HepG2 (cell line): ENCODE data around the gene NFE2L3. TPM values are rescaled to one million over a fixed set of nuclear protein-coding genes. Genes with fewer than 3 reads are reported as not detected.

Source experiments
- FOSL2 ChIP-seq: sonication (generic); formaldehyde crosslinking; IDR thresholded peaks from 2 replicates; pipeline ENCODE4 v1.4.0; 2020; ENCODE audit warnings: missing genetic modification reagents
- GATA4 ChIP-seq: sonication (generic); IDR thresholded peaks from 2 replicates; pipeline ENCODE4 v1.6.1; 2016; ENCODE audit warnings: antibody characterized with exemption, low read depth, borderline replicate concordance
- NFE2 ChIP-seq: sonication (generic); formaldehyde crosslinking; IDR thresholded peaks from 2 replicates; pipeline ENCODE4 v1.4.0; 2020; ENCODE audit warnings: missing genetic modification reagents
- NFIC ChIP-seq: IDR thresholded peaks from 2 replicates; pipeline ENCODE4 v1.6.1; 2012; ENCODE audit warnings: mild to moderate bottlenecking, low read length, inconsistent platforms
- NR2C2 ChIP-seq: sonication (generic); formaldehyde crosslinking; IDR thresholded peaks from 2 replicates; pipeline ENCODE4 v1.4.0; 2020; ENCODE audit warnings: missing genetic modification reagents, mild to moderate bottlenecking, moderate library complexity, borderline replicate concordance
- PRMT3 ChIP-seq: sonication (generic); formaldehyde crosslinking; IDR thresholded peaks from 2 replicates; pipeline ENCODE4 v1.8.1; 2022; ENCODE audit warnings: low read depth, mild to moderate bottlenecking, moderate library complexity, missing genetic modification reagents, borderline replicate concordance
- RFX5 ChIP-seq: IDR thresholded peaks from 2 replicates; pipeline ENCODE4 v1.6.1; 2011; ENCODE audit warnings: low read depth, low read length, improper control_type of control experiment
- STAT5B ChIP-seq: sonication (generic); formaldehyde crosslinking; IDR thresholded peaks from 2 replicates; pipeline ENCODE4 v1.4.0; 2020; ENCODE audit warnings: missing genetic modification reagents
- TBX3 ChIP-seq: fragments of 450-650 bp; IDR thresholded peaks from 2 replicates; pipeline ENCODE4 v1.6.1; 2017; ENCODE audit warnings: antibody characterized with exemption, mild to moderate bottlenecking, inconsistent platforms, borderline replicate concordance
- THAP11 ChIP-seq: IDR thresholded peaks from 2 replicates; pipeline ENCODE4 v1.6.1; 2016; ENCODE audit warnings: missing biosample characterization, missing genetic modification reagents
- ZBTB38 ChIP-seq: sonication (generic); formaldehyde crosslinking; IDR thresholded peaks from 2 replicates; pipeline ENCODE4 v1.5.1; 2020; ENCODE audit warnings: mild to moderate bottlenecking, missing genetic modification reagents
- ZIK1 ChIP-seq: sonication (generic); formaldehyde crosslinking; IDR thresholded peaks from 2 replicates; pipeline ENCODE4 v1.5.0; 2020; ENCODE audit warnings: mild to moderate bottlenecking, low read depth, missing genetic modification reagents, borderline replicate concordance
- ZNF441 ChIP-seq: sonication (generic); formaldehyde crosslinking; IDR thresholded peaks from 2 replicates; pipeline ENCODE4 v1.7.0; 2021; ENCODE audit warnings: missing genetic modification reagents, borderline replicate concordance
- ZNF570 ChIP-seq: sonication (generic); formaldehyde crosslinking; IDR thresholded peaks from 2 replicates; pipeline ENCODE4 v1.4.0; 2020; ENCODE audit warnings: mild to moderate bottlenecking, missing genetic modification reagents, borderline replicate concordance
- ZNF776 ChIP-seq: sonication (generic); formaldehyde crosslinking; IDR thresholded peaks from 2 replicates; pipeline ENCODE4 v1.4.0; 2020; ENCODE audit warnings: mild to moderate bottlenecking, missing genetic modification reagents
- ZNF780A ChIP-seq: sonication (generic); formaldehyde crosslinking; IDR thresholded peaks from 2 replicates; pipeline ENCODE4 v1.8.0; 2022; ENCODE audit warnings: mild to moderate bottlenecking, missing genetic modification reagents, moderate library complexity
- ZSCAN21 ChIP-seq: sonication (generic); formaldehyde crosslinking; IDR thresholded peaks from 2 replicates; pipeline ENCODE4 v1.8.0; 2022; ENCODE audit warnings: mild to moderate bottlenecking, missing genetic modification reagents, moderate library complexity, borderline replicate concordance
- ZSCAN29 ChIP-seq: sonication (generic); formaldehyde crosslinking; conservative IDR thresholded peaks from 2 replicates; pipeline ENCODE4 v1.4.0; 2020; ENCODE audit warnings: mild to moderate bottlenecking, missing genetic modification reagents
- polyA plus RNA-seq, 8 experiments: library from polyadenylated mRNA; depleted of rRNA in 3 of 8; stranded (reverse) in 7 of 8; unstranded in 1 of 8; fragments of >200 nt; fragmentation: Illumina TruSeq in 4 of 8; extraction: Trizol in 4 of 8; gene quantifications; 2 replicates each; pipeline versions ENCODE4 v1.2.1 to v1.2.3, GENCODE V29; 2011 to 2016; ENCODE audit warnings: low read depth in 4 of 8, missing spikeins in 1 of 8, mixed read lengths in 1 of 8; ENCODE audit not compliant: insufficient read depth in 1 of 8
- total RNA-seq, 5 experiments: library from RNA; depleted of rRNA; stranded (reverse); fragments of >200 nt; fragmentation: Illumina TruSeq; extraction: Trizol; gene quantifications; 2 replicates each; pipeline ENCODE4 v1.2.3, GENCODE V29; 2016; ENCODE audit warnings: low read depth in 1 of 5
- TF ChIP-seq, protein P1 (sequence below): sonication (generic); formaldehyde crosslinking; IDR thresholded peaks from 2 replicates; pipeline ENCODE4 v1.8.0; 2022; ENCODE audit warnings: low read depth, missing genetic modification reagents
- TF ChIP-seq, protein P2 (sequence below): sonication (generic); formaldehyde crosslinking; IDR thresholded peaks from 2 replicates; pipeline ENCODE4 v1.8.0; 2022; ENCODE audit warnings: mild to moderate bottlenecking, missing genetic modification reagents, moderate library complexity
- TF ChIP-seq, protein P3 (sequence below): sonication (generic); formaldehyde crosslinking; IDR thresholded peaks from 2 replicates; pipeline ENCODE4 v1.4.0; 2020; ENCODE audit warnings: missing genetic modification reagents
- TF ChIP-seq, protein P4 (sequence below), 2 experiments: fragments of 450-650 bp in 1 of 2; sonication (generic) in 1 of 2; formaldehyde crosslinking; IDR thresholded peaks; 2 replicates each; pipeline versions ENCODE4 v1.5.0 to v1.8.0; 2020 to 2022; ENCODE audit warnings: mild to moderate bottlenecking in 1 of 2, missing genetic modification reagents in 1 of 2
- TF ChIP-seq, protein P5 (sequence below): IDR thresholded peaks from 2 replicates; pipeline ENCODE4 v1.6.1; 2016; ENCODE audit warnings: missing genetic modification reagents, missing compliant biosample characterization

Gene NFE2L3
- total and polyA plus RNA-seq, 2 of the 13 experiments (the other 11 are each of a cell fraction or from before 2014, with no cell fraction given), result 11.4 to 19.4 TPM

DNA sequence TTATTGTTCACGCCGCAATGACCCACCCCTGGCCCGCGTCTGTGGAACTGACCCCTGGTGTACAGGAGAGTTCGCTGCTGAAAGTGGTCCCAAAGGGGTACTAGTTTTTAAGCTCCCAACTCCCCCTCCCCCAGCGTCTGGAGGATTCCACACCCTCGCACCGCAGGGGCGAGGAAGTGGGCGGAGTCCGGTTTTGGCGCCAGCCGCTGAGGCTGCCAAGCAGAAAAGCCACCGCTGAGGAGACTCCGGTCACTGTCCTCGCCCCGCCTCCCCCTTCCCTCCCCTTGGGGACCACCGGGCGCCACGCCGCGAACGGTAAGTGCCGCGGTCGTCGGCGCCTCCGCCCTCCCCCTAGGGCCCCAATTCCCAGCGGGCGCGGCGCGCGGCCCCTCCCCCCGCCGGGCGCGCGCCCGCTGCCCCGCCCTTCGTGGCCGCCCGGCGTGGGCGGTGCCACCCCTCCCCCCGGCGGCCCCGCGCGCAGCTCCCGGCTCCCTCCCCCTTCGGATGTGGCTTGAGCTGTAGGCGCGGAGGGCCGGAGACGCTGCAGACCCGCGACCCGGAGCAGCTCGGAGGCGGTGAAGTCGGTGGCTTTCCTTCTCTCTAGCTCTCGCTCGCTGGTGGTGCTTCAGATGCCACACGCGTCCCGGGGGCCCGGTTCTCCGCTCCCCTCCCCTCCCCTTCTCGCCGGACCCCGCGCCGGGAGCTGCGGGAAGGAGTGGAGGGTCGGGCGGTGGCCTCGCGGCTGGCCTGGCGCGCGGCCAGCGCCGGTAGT is 49.4 kb downstream of the NFE2L3 start, which contains the start of gene CBX3 (continued):
- TF ChIP-seq NFIC (0 out of 2 replicates have a peak, but pooled peaks have one; percentile 18), PRMT3 (peak; percentile 78; the same call in 1 of the 2 replicates), TBX3 (0 out of 2 replicates have a peak, but pooled peaks have one; percentile 1), NR2C2 (CRISPR knock-in tag) (peak; percentile 16; the same call in 1 of the 2 replicates), ZNF570 (CRISPR knock-in tag) (0 out of 2 replicates have a peak, but pooled peaks have one; percentile 1), FOSL2 (CRISPR knock-in tag) (0 out of 2 replicates have a peak, but pooled peaks have one; percentile 30), ZNF780A (CRISPR knock-in tag) (peak; percentile 43; the same call in 1 of the 2 replicates), THAP11 (no peak; the same call in 1 of the 2 replicates), ZBTB38 (CRISPR knock-in tag) (0 out of 2 replicates have a peak, but pooled peaks have one; percentile 14), RFX5 (no peak), ZSCAN29 (CRISPR knock-in tag) (peak; percentile 26; the same call in 1 of the 2 replicates), NFE2 (no peak), ZIK1 (peak; percentile 23), ZNF776 (CRISPR knock-in tag) (0 out of 2 replicates have a peak, but pooled peaks have one; percentile 38), STAT5B (no peak), ZNF441 (0 out of 2 replicates have a peak, but pooled peaks have one; percentile 32), GATA4 (0 out of 2 replicates have a peak, but pooled peaks have one; percentile 54), ZSCAN21 (CRISPR knock-in tag) (peak; percentile 68; the same call in 1 of the 2 replicates)
- TF ChIP-seq, protein P1, sequence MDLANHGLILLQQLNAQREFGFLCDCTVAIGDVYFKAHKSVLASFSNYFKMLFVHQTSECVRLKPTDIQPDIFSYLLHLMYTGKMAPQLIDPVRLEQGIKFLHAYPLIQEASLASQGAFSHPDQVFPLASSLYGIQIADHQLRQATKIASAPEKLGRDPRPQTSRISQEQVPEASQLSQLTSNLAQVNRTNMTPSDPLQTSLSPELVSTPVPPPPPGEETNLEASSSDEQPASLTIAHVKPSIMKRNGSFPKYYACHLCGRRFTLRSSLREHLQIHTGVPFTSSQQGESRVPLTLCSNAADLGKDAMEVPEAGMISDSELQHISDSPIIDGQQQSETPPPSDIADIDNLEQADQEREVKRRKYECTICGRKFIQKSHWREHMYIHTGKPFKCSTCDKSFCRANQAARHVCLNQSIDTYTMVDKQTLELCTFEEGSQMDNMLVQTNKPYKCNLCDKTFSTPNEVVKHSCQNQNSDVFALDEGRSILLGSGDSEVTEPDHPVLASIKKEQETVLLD, result peak; percentile 79
- TF ChIP-seq, protein P2, sequence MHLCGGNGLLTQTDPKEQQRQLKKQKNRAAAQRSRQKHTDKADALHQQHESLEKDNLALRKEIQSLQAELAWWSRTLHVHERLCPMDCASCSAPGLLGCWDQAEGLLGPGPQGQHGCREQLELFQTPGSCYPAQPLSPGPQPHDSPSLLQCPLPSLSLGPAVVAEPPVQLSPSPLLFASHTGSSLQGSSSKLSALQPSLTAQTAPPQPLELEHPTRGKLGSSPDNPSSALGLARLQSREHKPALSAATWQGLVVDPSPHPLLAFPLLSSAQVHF (CRISPR knock-in tag), result peak; percentile 82
- TF ChIP-seq, protein P3, sequence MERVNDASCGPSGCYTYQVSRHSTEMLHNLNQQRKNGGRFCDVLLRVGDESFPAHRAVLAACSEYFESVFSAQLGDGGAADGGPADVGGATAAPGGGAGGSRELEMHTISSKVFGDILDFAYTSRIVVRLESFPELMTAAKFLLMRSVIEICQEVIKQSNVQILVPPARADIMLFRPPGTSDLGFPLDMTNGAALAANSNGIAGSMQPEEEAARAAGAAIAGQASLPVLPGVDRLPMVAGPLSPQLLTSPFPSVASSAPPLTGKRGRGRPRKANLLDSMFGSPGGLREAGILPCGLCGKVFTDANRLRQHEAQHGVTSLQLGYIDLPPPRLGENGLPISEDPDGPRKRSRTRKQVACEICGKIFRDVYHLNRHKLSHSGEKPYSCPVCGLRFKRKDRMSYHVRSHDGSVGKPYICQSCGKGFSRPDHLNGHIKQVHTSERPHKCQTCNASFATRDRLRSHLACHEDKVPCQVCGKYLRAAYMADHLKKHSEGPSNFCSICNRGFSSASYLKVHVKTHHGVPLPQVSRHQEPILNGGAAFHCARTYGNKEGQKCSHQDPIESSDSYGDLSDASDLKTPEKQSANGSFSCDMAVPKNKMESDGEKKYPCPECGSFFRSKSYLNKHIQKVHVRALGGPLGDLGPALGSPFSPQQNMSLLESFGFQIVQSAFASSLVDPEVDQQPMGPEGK (CRISPR knock-in tag), result peak; percentile 3; the same call in 1 of the 2 replicates
- TF ChIP-seq, protein P4, sequence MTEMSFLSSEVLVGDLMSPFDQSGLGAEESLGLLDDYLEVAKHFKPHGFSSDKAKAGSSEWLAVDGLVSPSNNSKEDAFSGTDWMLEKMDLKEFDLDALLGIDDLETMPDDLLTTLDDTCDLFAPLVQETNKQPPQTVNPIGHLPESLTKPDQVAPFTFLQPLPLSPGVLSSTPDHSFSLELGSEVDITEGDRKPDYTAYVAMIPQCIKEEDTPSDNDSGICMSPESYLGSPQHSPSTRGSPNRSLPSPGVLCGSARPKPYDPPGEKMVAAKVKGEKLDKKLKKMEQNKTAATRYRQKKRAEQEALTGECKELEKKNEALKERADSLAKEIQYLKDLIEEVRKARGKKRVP (CRISPR knock-in tag; IDR thresholded peaks at IDR 0.05), result 0 out of 4 replicates have a peak, but pooled peaks of 1 of the 2 experiments have one; percentile 24
- TF ChIP-seq, protein P5, sequence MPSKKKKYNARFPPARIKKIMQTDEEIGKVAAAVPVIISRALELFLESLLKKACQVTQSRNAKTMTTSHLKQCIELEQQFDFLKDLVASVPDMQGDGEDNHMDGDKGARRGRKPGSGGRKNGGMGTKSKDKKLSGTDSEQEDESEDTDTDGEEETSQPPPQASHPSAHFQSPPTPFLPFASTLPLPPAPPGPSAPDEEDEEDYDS, result peak; percentile 21; the same call in 1 of the 2 replicates
